Upper lobe of left lung (tissue), 6 donors: ENCODE measurements around the gene RGS18. TPM values are rescaled to one million over a fixed set of nuclear protein-coding genes. Genes with fewer than 3 reads are reported as not detected.
"Not testable (repeated sequence)": the region's sequence is repeated elsewhere in the genome, so short reads cannot be mapped to it uniquely, and the experiment has no call there.

Experiments used
- ATAC-seq, 2 donors: fragments of 200-7000 bp; cut with Tn5 transposase; one replicate each; pipeline ENCODE4 v1.9.1; 2022; ENCODE audit warnings: mild to moderate bottlenecking in 2 of 2, moderate library complexity in 2 of 2; ENCODE audit not compliant: low FRiP score in 2 of 2
- DNase-seq, 2 donors: peaks; one replicate each; pipeline ENCODE4 v3.0.0-alpha.2; 2019 to 2020
- H3K27ac ChIP-seq, 4 donors: fragments of 200-600 bp; sonication (generic); one replicate each; pipeline ENCODE4 v1.5.1; 2016 to 2019
- H3K27me3 ChIP-seq, 4 donors: fragments of 200-600 bp; sonication (generic); one replicate each; pipeline ENCODE4 v1.5.1; 2017 to 2019
- H3K36me3 ChIP-seq, 4 donors: fragments of 200-600 bp; sonication (generic); one replicate each; pipeline ENCODE4 v1.5.1; 2016 to 2019
- H3K4me1 ChIP-seq, 4 donors: fragments of 200-600 bp; sonication (generic); one replicate each; pipeline ENCODE4 v1.5.1; 2018 to 2019
- H3K4me3 ChIP-seq, 4 donors: fragments of 200-600 bp; sonication (generic); one replicate each; pipeline ENCODE4 v1.5.1; 2017 to 2019; ENCODE audit warnings: mild to moderate bottlenecking in 2 of 4, moderate library complexity in 1 of 4
- H3K9me3 ChIP-seq, 4 donors: fragments of 200-600 bp; sonication (generic); one replicate each; pipeline ENCODE4 v1.5.1; 2018 to 2019
- EP300 ChIP-seq, 4 donors: sonication (generic); formaldehyde crosslinking; IDR thresholded peaks; one replicate each; pipeline ENCODE4 v1.5.1; 2017; ENCODE audit warnings: antibody characterized with exemption in 4 of 4, control low read depth in 2 of 4
- POLR2A ChIP-seq, 4 donors: fragments of 450-650 bp; IDR thresholded peaks; one replicate each; pipeline ENCODE4 v1.5.1; 2016 to 2017; ENCODE audit warnings: antibody characterized with exemption in 4 of 4, mild to moderate bottlenecking in 2 of 4
- POLR2AphosphoS5 ChIP-seq, 2 donors: sonication (generic); formaldehyde crosslinking; IDR thresholded peaks; one replicate each; pipeline ENCODE4 v1.5.1; 2017; ENCODE audit warnings: antibody characterized with exemption in 2 of 2
- WGBS, 2 donors: methylation state at CpG; one replicate each; pipeline ENCODE4 v1.1.5; 2017 to 2018; 5-methylcytosine and 5-hydroxymethylcytosine counted together
- total RNA-seq, 6 donors: library from RNA; depleted of rRNA in 4 of 6; stranded (reverse); fragments of >200 nt in 4 of 6; gene quantifications; one replicate each; pipeline versions ENCODE4 v1.1.0 to v1.2.1, GENCODE V29; 2016 to 2021
- TF ChIP-seq, protein P1 (sequence below), 6 experiments: fragments of 450-650 bp in 4 of 6; fragments of 200-600 bp in 2 of 6; sonication (generic) in 2 of 6; IDR thresholded peaks; one replicate each; pipeline ENCODE4 v1.5.1; 2016 to 2019; ENCODE audit warnings: antibody characterized with exemption in 6 of 6
- donor health status: DM: no; HTN: no; CAD: no; lungs with moderate emphysema.
- donor health status: DM: no; HTN: yes; CAD: no; lungs with severe emphysema.

RGS18 gene
- total RNA-seq, 6 donors from 2014 or later, result 3.1 to 13.8 (median 9.1) TPM

DNA sequence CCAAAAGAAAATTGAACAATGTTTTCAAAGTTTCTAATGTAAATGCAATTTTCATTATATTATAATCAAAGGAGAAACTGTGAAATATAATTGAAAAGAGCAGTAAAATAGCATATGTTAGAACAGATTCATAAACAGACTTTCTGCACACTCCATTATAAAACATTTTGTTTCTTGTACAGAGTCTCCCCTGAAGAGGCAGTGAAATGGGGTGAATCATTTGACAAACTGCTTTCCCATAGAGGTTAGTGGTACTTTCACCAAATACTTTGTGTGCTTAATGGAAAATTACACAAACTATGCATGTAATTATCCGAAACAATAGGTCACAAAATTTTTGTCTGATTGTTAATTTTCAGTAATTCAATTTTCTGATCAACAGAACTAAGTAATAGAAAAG is 1.9 kb downstream of the RGS18 start:
- Histone ChIP-seq H3K9me3 (peaks cover 0 to under 1% (median 0%) of the 10 kb centered on the region in 4 donors), H3K4me3 (peak overlapping the region in 1 of 4 donors; percentile 13), H3K27me3 (no peaks in the 10 kb centered on the region), H3K27ac (peak overlapping the region in 3 of 4 donors; percentile 42 to 72 (median 70)), H3K36me3 (no peaks in the 10 kb centered on the region), H3K4me1 (no peaks in the 10 kb centered on the region)
- no peak for DNase-seq
- WGBS, 2 donors, result 51 to 77% methylated on average over 1 of the region's 1 CpG
- TF ChIP-seq, protein P1, sequence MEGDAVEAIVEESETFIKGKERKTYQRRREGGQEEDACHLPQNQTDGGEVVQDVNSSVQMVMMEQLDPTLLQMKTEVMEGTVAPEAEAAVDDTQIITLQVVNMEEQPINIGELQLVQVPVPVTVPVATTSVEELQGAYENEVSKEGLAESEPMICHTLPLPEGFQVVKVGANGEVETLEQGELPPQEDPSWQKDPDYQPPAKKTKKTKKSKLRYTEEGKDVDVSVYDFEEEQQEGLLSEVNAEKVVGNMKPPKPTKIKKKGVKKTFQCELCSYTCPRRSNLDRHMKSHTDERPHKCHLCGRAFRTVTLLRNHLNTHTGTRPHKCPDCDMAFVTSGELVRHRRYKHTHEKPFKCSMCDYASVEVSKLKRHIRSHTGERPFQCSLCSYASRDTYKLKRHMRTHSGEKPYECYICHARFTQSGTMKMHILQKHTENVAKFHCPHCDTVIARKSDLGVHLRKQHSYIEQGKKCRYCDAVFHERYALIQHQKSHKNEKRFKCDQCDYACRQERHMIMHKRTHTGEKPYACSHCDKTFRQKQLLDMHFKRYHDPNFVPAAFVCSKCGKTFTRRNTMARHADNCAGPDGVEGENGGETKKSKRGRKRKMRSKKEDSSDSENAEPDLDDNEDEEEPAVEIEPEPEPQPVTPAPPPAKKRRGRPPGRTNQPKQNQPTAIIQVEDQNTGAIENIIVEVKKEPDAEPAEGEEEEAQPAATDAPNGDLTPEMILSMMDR (IDR thresholded peaks at IDR 0.05), result no peak
- TF ChIP-seq POLR2A (IDR thresholded peaks at IDR 0.05), result no peak
- no peak for TF ChIP-seq POLR2AphosphoS5 (IDR thresholded peaks at IDR 0.05)
- no peak for TF ChIP-seq EP300 (IDR thresholded peaks at IDR 0.05)
- no peak for ATAC-seq

DNA sequence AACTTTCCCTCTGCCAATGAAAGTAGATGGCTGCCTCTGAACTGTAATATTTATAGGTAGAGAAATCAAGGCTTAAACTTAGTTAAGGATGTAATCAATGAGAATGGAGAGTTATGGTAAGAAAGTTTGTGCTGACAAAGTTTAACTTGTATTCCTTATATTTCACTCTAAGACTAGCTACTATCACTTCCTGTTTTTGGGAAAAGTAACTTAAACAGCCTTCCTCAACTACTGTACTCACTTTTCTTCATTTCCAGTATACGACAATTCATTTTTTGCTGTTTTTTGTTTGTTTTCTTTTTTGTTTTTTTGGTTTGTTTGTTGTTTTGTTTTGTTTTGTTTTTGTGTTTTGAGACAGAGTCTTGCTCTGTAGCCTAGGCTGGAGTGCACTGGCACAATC is 3.7 kb downstream of the RGS18 start:
- H3K27ac ChIP-seq, result peak overlapping the region in 1 of 4 donors; percentile 42
- H3K4me3 ChIP-seq, result no peak overlapping the region
- no peak for DNase-seq
- no peaks in the 10 kb centered on the region for H3K4me1 ChIP-seq
- peaks cover 0 to 2% (median 0%) of the 10 kb centered on the region in 4 donors for H3K9me3 ChIP-seq
- 83 to 86% methylated on average over 1 of the region's 1 CpG for WGBS, 2 donors
- no peaks in the 10 kb centered on the region for H3K27me3 ChIP-seq
- TF ChIP-seq POLR2AphosphoS5 (IDR thresholded peaks at IDR 0.05) (no peak), EP300 (IDR thresholded peaks at IDR 0.05) (no peak), POLR2A (IDR thresholded peaks at IDR 0.05) (no peak)
- TF ChIP-seq, protein P1 (IDR thresholded peaks at IDR 0.05), result no peak
- H3K36me3 ChIP-seq, result no peaks in the 10 kb centered on the region
- ATAC-seq, result no peak

DNA sequence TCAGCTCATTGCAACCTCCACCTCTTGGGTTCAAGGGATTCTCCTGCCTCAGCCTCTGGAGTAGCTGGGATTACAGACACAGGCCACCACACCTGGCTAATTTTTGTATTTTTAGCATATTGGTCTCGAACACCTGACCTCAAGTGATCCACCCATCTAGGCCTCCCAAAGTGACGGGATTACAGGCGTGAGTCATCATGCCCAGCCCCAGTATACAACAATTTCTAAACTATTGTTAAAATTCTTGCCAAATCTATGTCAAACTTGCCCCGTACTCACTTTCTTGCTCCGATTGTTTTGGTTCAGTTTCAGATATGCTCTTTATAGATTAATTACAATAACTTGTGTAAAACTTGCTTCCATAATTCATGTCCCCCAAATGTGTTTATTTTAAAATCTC is 4.1 kb downstream of the RGS18 start:
- TF ChIP-seq EP300 (IDR thresholded peaks at IDR 0.05), result no peak
- TF ChIP-seq POLR2A (IDR thresholded peaks at IDR 0.05), result no peak
- TF ChIP-seq, protein P1 (IDR thresholded peaks at IDR 0.05), result no peak
- no peak for TF ChIP-seq POLR2AphosphoS5 (IDR thresholded peaks at IDR 0.05)
- H3K4me3 ChIP-seq, result no peak overlapping the region
- no peaks in the 10 kb centered on the region for H3K36me3 ChIP-seq
- DNase-seq (no peak), ATAC-seq (no peak)
- H3K27ac ChIP-seq, result peak overlapping the region in 1 of 4 donors; percentile 42
- H3K4me1 ChIP-seq, result no peaks in the 10 kb centered on the region
- no peaks in the 10 kb centered on the region for H3K27me3 ChIP-seq
- WGBS, 2 donors, result 81 to 82% methylated on average over 5 of the region's 5 CpGs
- peaks cover 0 to 2% (median 0%) of the 10 kb centered on the region in 4 donors for H3K9me3 ChIP-seq

DNA sequence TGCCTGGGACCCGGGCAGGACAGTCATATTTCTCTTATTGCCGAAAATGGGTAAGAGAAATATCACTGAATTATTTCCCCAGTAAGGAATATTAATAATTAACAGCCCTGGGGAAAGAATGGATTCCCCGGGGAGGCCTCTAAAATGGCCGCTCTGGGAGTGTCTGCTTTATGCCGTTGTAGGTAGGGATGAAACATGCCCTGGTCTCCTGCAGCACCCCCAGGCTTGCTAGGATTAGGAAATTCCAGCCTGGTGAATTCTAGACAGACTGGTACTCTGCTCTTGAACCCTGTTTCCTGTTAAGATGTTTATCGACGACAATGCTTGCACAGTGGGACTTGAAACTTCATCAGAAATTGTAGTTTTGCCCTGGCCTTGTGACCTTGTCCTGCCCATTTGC is 6.7 kb downstream of the RGS18 start:
- not testable (repeated sequence) for H3K27ac ChIP-seq, H3K9me3 ChIP-seq, H3K27me3 ChIP-seq, H3K4me1 ChIP-seq, H3K36me3 ChIP-seq, H3K4me3 ChIP-seq, ATAC-seq, DNase-seq
- WGBS, 2 donors, result 86 to 95% methylated on average over 7 of the region's 7 CpGs

DNA sequence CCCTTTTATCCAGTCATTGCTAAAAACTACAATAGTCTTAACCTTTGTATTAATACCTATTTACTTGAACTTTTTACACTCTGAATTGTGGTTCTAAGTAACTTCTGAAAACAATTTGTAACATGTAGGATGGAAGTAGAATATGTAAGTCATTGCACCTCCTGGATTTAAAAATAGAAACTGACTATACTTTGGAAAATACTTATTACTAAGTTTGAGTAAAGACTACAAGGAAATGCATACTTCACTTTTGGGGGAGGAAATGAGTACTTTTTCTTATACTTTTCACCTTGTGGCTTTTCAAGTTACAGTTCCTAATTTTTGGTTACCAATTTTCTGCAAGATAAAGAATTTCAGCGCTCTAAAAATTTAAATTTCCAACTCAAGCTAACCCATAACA is 8.7 kb downstream of the RGS18 start:
- Histone ChIP-seq H3K27me3 (no peaks in the 10 kb centered on the region), H3K27ac (no peak overlapping the region), H3K36me3 (no peaks in the 10 kb centered on the region), H3K9me3 (peaks cover 0 to 2% (median 0%) of the 10 kb centered on the region in 4 donors), H3K4me1 (no peaks in the 10 kb centered on the region), H3K4me3 (no peak overlapping the region)
- 68 to 87% methylated on average over 1 of the region's 1 CpG for WGBS, 2 donors
- no peak for ATAC-seq
- no peak for TF ChIP-seq EP300 (IDR thresholded peaks at IDR 0.05)
- TF ChIP-seq POLR2AphosphoS5 (IDR thresholded peaks at IDR 0.05), result no peak
- no peak for TF ChIP-seq POLR2A (IDR thresholded peaks at IDR 0.05)
- TF ChIP-seq, protein P1 (IDR thresholded peaks at IDR 0.05), result no peak
- DNase-seq, result no peak
